ENCODE results near the gene PNMA8A. TPM values are rescaled to one million over a fixed set of nuclear protein-coding genes. Genes with fewer than 3 reads are reported as not detected.
A peak's percentile ranks its signal among the peaks of the same experiment; 100 is the strongest.
"Not testable (repeated sequence)": the region's sequence is repeated elsewhere in the genome, so short reads cannot be mapped to it uniquely, and the experiment has no call there.

PNMA8A gene
- polyA plus RNA-seq, 2 of the 4 experiments (the other 2 are of a cell fraction) = 11.2 to 15.4 TPM

GRCh38 chr19:46499692-46500091 is 28.3 kb upstream of the PNMA8A start:
- Histone ChIP-seq H3K4me2 (no peak overlapping the region), H3K4me3 (no peak overlapping the region), H3K4me1 (peaks cover 5% of the 10 kb centered on the region; the same call in 1 of the 3 replicates), H3K27ac (no peak overlapping the region), H3K9me3 (peaks cover 2% of the 10 kb centered on the region; the same call in 2 of the 3 replicates)
- no peak for TF ChIP-seq MAFK (IDR thresholded peaks at IDR 0.05; ENCODE audit: partially characterized antibody)
- no peak for TF ChIP-seq RAD21 (conservative IDR thresholded peaks at IDR 0.05 in 1 of 2, IDR thresholded peaks at IDR 0.05 in 1 of 2)
- TF ChIP-seq PBX3 (IDR thresholded peaks at IDR 0.05) = no peak
- no peak for TF ChIP-seq HOXA7 (CRISPR knock-in tag; IDR thresholded peaks at IDR 0.05)
- TF ChIP-seq HEYL (CRISPR knock-in tag; IDR thresholded peaks at IDR 0.05) = no peak
- TF ChIP-seq ATOH8 (CRISPR knock-in tag; IDR thresholded peaks at IDR 0.05; ENCODE audit: low read depth) = no peak
- TF ChIP-seq EHMT2 (IDR thresholded peaks at IDR 0.05; ENCODE audit: low read depth) = no peak
- no peak for TF ChIP-seq ZC3H11A (IDR thresholded peaks at IDR 0.05)
- no peak for TF ChIP-seq FOSB (CRISPR knock-in tag; IDR thresholded peaks at IDR 0.05)
- no peak for TF ChIP-seq CEBPB (IDR thresholded peaks at IDR 0.05)
- no peak for TF ChIP-seq USF2 (IDR thresholded peaks at IDR 0.05)
- DNase-seq (ENCODE audit: low read depth in 1 of 2, low spot score in 1 of 2) = no peak
- FAIRE-seq = no peak
- ChIA-PET CTCF (interaction anchor here (0.7 to 5.1 kb wide), 7 partner anchors 9 to 216 kb away, joined by 3 to 38 read pairs (median 4); no protein-coding TSS in a partner anchor), POLR2A (no interaction called here)
- WGBS (ENCODE audit: missing lambda C conversion rate) = 57% methylated on average over 4 of the region's 4 CpGs
- no peak for ATAC-seq

GRCh38 chr19:46497773-46498172 is 26.4 kb upstream of the PNMA8A start:
- FAIRE-seq (no peak), ATAC-seq (peak in 1 of 2 experiments; percentile 32; a peak in 2 of 6 replicates), DNase-seq (ENCODE audit: low read depth in 1 of 2, low spot score in 1 of 2) (peak in 1 of 2 experiments; percentile 56)
- H3K9me3 ChIP-seq = no peaks in the 10 kb centered on the region
- TF ChIP-seq ESRRA (IDR thresholded peaks at IDR 0.05; ENCODE audit: borderline replicate concordance, low read length) (no peak), E2F6 (IDR thresholded peaks at IDR 0.05; ENCODE audit: borderline replicate concordance, low read depth) (no peak), SREBF2 (IDR thresholded peaks at IDR 0.05) (no peak), CTCF (IDR thresholded peaks at IDR 0.05) (no peak), FOSL2 (IDR thresholded peaks at IDR 0.05) (no peak), FOSL2 (CRISPR knock-in tag; IDR thresholded peaks at IDR 0.05) (no peak), HDAC2 (IDR thresholded peaks at IDR 0.05) (no peak), HOXA7 (CRISPR knock-in tag; IDR thresholded peaks at IDR 0.05) (no peak), EP300 (IDR thresholded peaks at IDR 0.05) (no peak), PBX3 (IDR thresholded peaks at IDR 0.05) (no peak), HES2 (IDR thresholded peaks at IDR 0.05) (no peak), MAZ (IDR thresholded peaks at IDR 0.05; ENCODE audit: borderline replicate concordance, low read depth, low read length) (no peak), FOSB (CRISPR knock-in tag; IDR thresholded peaks at IDR 0.05) (no peak), MYC (IDR thresholded peaks at IDR 0.05; ENCODE audit: borderline replicate concordance, low read length) (no peak)
- H3K4me2 ChIP-seq = no peak overlapping the region
- H3K4me1 ChIP-seq = peaks cover 5% of the 10 kb centered on the region; the same call in 1 of the 3 replicates
- H3K4me3 ChIP-seq = no peak overlapping the region
- CTCF ChIA-PET = interaction anchor here (0.7 to 5.1 kb wide), 7 partner anchors 8 to 102 kb away, joined by 3 to 38 read pairs (median 7); no protein-coding TSS in a partner anchor
- WGBS (ENCODE audit: missing lambda C conversion rate) = 73% methylated on average over 8 of the region's 8 CpGs
- POLR2A ChIA-PET = no interaction called here
- H3K27ac ChIP-seq = no peak overlapping the region

- POLR2A ChIA-PET; H3K4me2 ChIP-seq; H3K4me1 ChIP-seq; H3K9me3 ChIP-seq; FAIRE-seq; DNase-seq (ENCODE audit: low read depth in 1 of 2, low spot score in 1 of 2); H3K4me3 ChIP-seq; H3K27ac ChIP-seq; ATAC-seq: not testable (repeated sequence)
- CTCF ChIA-PET = interaction anchor here (0.6 to 5.1 kb wide), 7 partner anchors 9 to 418 kb away, joined by 3 to 38 read pairs (median 4); no protein-coding TSS in a partner anchor
- WGBS (ENCODE audit: missing lambda C conversion rate) = 70% methylated on average over 4 of the region's 4 CpGs
Measured at GRCh38 chr19:46496886-46497285, 25.5 kb upstream of the PNMA8A start.

All from A549 (cell line).